PC-9 (cell line): ENCODE results near the gene GFER. TPM values are rescaled to one million over a fixed set of nuclear protein-coding genes. Genes with fewer than 3 reads are reported as not detected.

ENCODE experiments used
- BruUV-seq: library from RNA; stranded (reverse); fragments of 400-500 nt; replicated peaks from 2 replicates; lab custom pipeline; 2021; lab: Mats Ljungman, UMichigan
- CTCF ChIA-PET: fragments of 300-600 bp; sonication (Branson Sonifier 250); formaldehyde crosslinking; loops from one replicate; lab custom pipeline; 2022; ENCODE audit warnings: antibody characterized with exemption; lab: Charles Lee
- POLR2A ChIA-PET: fragments of 300-600 bp; sonication (Branson Sonifier 250); formaldehyde crosslinking; loops from one replicate; lab custom pipeline; 2022; ENCODE audit warnings: antibody characterized with exemption; ENCODE audit not compliant: unreplicated experiment; lab: Charles Lee
- DNase-seq, 2 experiments: peaks; one replicate each; pipeline versions ENCODE4 v3.0.0 to v3.0.0-alpha.2; 2015 to 2022; ENCODE audit warnings: mixed read lengths in 1 of 2
- H2AFZ ChIP-seq: fragments of 200-600 bp; sonication (generic); 2 replicates; pipeline ENCODE4 v1.8.1; 2017; ENCODE audit warnings: antibody characterized with exemption
- H3F3A ChIP-seq: fragments of 200-600 bp; sonication (generic); 2 replicates; pipeline ENCODE4 v1.8.1; 2017; ENCODE audit warnings: antibody characterized with exemption, mild to moderate bottlenecking, low read depth; ENCODE audit not compliant: insufficient read depth
- H3K27ac ChIP-seq: fragments of 200-600 bp; sonication (generic); 2 replicates; pipeline ENCODE4 v1.6.1; 2016; ENCODE audit warnings: mixed run types
- H3K27me3 ChIP-seq: fragments of 200-600 bp; sonication (generic); 2 replicates; pipeline ENCODE4 v1.6.1; 2016; ENCODE audit warnings: low read depth, mixed run types; ENCODE audit not compliant: insufficient read depth
- H3K36me3 ChIP-seq: fragments of 200-600 bp; sonication (generic); 2 replicates; pipeline ENCODE4 v1.6.1; 2016; ENCODE audit warnings: low read depth, mixed run types
- H3K4me1 ChIP-seq: fragments of 200-600 bp; sonication (generic); replicated peaks from 2 replicates; pipeline ENCODE4 v1.6.1; 2016; ENCODE audit warnings: mixed run types; ENCODE audit not compliant: insufficient read depth
- H3K4me2 ChIP-seq: fragments of 200-600 bp; sonication (generic); 2 replicates; pipeline ENCODE4 v1.6.1; 2017; ENCODE audit warnings: mixed run types
- H3K4me3 ChIP-seq: fragments of 200-600 bp; sonication (generic); 2 replicates; pipeline ENCODE4 v1.6.1; 2016; ENCODE audit warnings: mixed run types
- H3K79me2 ChIP-seq: fragments of 200-600 bp; sonication (generic); 2 replicates; pipeline ENCODE4 v1.6.1; 2017; ENCODE audit warnings: low read depth, mixed run types
- H3K9me2 ChIP-seq: fragments of 200-600 bp; sonication (generic); 2 replicates; pipeline ENCODE4 v1.8.1; 2017; ENCODE audit warnings: mild to moderate bottlenecking; ENCODE audit not compliant: insufficient read depth
- H3K9me3 ChIP-seq: fragments of 200-600 bp; sonication (generic); 2 replicates; pipeline ENCODE4 v1.8.1; 2016; ENCODE audit warnings: low read depth; ENCODE audit not compliant: insufficient read depth
- H4K20me1 ChIP-seq: fragments of 200-600 bp; sonication (generic); 2 replicates; pipeline ENCODE4 v1.8.1; 2017; ENCODE audit not compliant: insufficient read depth
- EZH2 ChIP-seq: fragments of 200-600 bp; sonication (generic); IDR thresholded peaks from 2 replicates; pipeline ENCODE4 v1.8.0; 2017; ENCODE audit warnings: antibody characterized with exemption, low read depth
- intact Hi-C: fragments of 100-400 bp; cut with micrococcal nuclease; formaldehyde crosslinking; loops from one replicate; pipeline ENCODE4 v1.10.0; 2022; ENCODE audit not compliant: unreplicated experiment
- total RNA-seq: library from RNA; stranded (reverse); gene quantifications from 2 replicates; pipeline ENCODE4 v1.2.3, GENCODE V29; 2021
- TF ChIP-seq, protein P1 (sequence below): fragments of 200-600 bp; sonication (generic); conservative IDR thresholded peaks from 2 replicates; pipeline ENCODE4 v1.6.1; 2017; ENCODE audit warnings: mixed run types, antibody characterized with exemption, mild to moderate bottlenecking, moderate library complexity

Gene GFER
- total RNA-seq, 1 experiment from 2014 or later: 59.7 TPM

- ChIA-PET POLR2A (no interaction called here), CTCF (no interaction called here)
- Histone ChIP-seq H3K9me2 (no peaks in the 10 kb centered on the region), H3K79me2 (peaks cover 38% of the 10 kb centered on the region), H3K27me3 (no peaks in the 10 kb centered on the region), H2AFZ (peak overlapping the region; percentile 89), H3K9me3 (no peaks in the 10 kb centered on the region), H3F3A (peaks cover 20% of the 10 kb centered on the region; the same call in 1 of the 2 replicates), H3K4me3 (peak overlapping the region; percentile 75), H3K4me1 (peaks cover 16% of the 10 kb centered on the region), H4K20me1 (peaks cover 7% of the 10 kb centered on the region; the same call in 1 of the 2 replicates), H3K27ac (0 out of 2 replicates have a peak overlapping the region, but pooled peaks have one; percentile 36), H3K4me2 (peak overlapping the region; percentile 100), H3K36me3 (peaks cover 3% of the 10 kb centered on the region; the same call in 1 of the 2 replicates)
- no peak for DNase-seq
- no TSS peak for BruUV-seq
- TF ChIP-seq, protein P1, sequence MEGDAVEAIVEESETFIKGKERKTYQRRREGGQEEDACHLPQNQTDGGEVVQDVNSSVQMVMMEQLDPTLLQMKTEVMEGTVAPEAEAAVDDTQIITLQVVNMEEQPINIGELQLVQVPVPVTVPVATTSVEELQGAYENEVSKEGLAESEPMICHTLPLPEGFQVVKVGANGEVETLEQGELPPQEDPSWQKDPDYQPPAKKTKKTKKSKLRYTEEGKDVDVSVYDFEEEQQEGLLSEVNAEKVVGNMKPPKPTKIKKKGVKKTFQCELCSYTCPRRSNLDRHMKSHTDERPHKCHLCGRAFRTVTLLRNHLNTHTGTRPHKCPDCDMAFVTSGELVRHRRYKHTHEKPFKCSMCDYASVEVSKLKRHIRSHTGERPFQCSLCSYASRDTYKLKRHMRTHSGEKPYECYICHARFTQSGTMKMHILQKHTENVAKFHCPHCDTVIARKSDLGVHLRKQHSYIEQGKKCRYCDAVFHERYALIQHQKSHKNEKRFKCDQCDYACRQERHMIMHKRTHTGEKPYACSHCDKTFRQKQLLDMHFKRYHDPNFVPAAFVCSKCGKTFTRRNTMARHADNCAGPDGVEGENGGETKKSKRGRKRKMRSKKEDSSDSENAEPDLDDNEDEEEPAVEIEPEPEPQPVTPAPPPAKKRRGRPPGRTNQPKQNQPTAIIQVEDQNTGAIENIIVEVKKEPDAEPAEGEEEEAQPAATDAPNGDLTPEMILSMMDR: no peak
- TF ChIP-seq EZH2: no peak
- intact Hi-C loops: no loop called here
Measured at GRCh38 chr16:1972490-1972877, 11.5 kb upstream of the GFER start.

- no TSS peak for BruUV-seq
- Histone ChIP-seq H3K79me2 (peaks cover 38% of the 10 kb centered on the region), H2AFZ (no peak overlapping the region), H3K4me3 (peak overlapping the region; percentile 75; the same call in 1 of the 2 replicates), H3K9me3 (no peaks in the 10 kb centered on the region), H3K36me3 (peaks cover 3% of the 10 kb centered on the region; the same call in 1 of the 2 replicates), H3K4me2 (peak overlapping the region; percentile 100), H3K4me1 (peaks cover 17% of the 10 kb centered on the region), H3K27ac (no peak overlapping the region), H4K20me1 (peaks cover 9% of the 10 kb centered on the region; the same call in 1 of the 2 replicates), H3K27me3 (no peaks in the 10 kb centered on the region), H3K9me2 (no peaks in the 10 kb centered on the region), H3F3A (peaks cover 27% of the 10 kb centered on the region; the same call in 1 of the 2 replicates)
- intact Hi-C loops: no loop called here
- no peak for DNase-seq
- TF ChIP-seq EZH2: no peak
- TF ChIP-seq, protein P1: no peak
- ChIA-PET POLR2A (no interaction called here), CTCF (no interaction called here)
Measured at GRCh38 chr16:1973461-1974156, 10.4 kb upstream of the GFER start.

GRCh38 chr16:1974157-1975070 lies 9.6 kb upstream of the GFER start:
- Histone ChIP-seq H3K27ac (no peak overlapping the region), H2AFZ (no peak overlapping the region), H4K20me1 (peaks cover 12% of the 10 kb centered on the region; the same call in 1 of the 2 replicates), H3K9me2 (no peaks in the 10 kb centered on the region), H3F3A (peaks cover 32% of the 10 kb centered on the region; the same call in 1 of the 2 replicates), H3K4me3 (no peak overlapping the region), H3K4me2 (no peak overlapping the region), H3K4me1 (peaks cover 24% of the 10 kb centered on the region), H3K79me2 (peaks cover 38% of the 10 kb centered on the region), H3K36me3 (peaks cover 3% of the 10 kb centered on the region; the same call in 1 of the 2 replicates), H3K9me3 (no peaks in the 10 kb centered on the region), H3K27me3 (no peaks in the 10 kb centered on the region)
- CTCF ChIA-PET: no interaction called here
- POLR2A ChIA-PET: no interaction called here
- intact Hi-C loops: no loop called here
- no TSS peak for BruUV-seq
- TF ChIP-seq EZH2: no peak
- TF ChIP-seq, protein P1: no peak
- DNase-seq: no peak
